A375 (cell line): Measurements from ENCODE around the gene BNIP3. TPM values are rescaled to one million over a fixed set of nuclear protein-coding genes. Genes with fewer than 3 reads are reported as not detected.

Experiments used
- total RNA-seq: library from RNA; depleted of rRNA; stranded (reverse); fragments of >200 nt; shearing (Covaris generic); gene quantifications from 2 replicates; pipeline ENCODE4 v1.2.3, GENCODE V29; 2014; rRNA removed

The BNIP3 gene
- total RNA-seq = 120 and 153 TPM in 2 replicates

GRCh38 chr10:131981429-131982184, at the start of gene BNIP3:
Gene BNIP3 (minus strand): TSS chr10:131981923. CDS start chr10:131981806, 117 bp downstream.

Other genes with a start within 250 kb of the BNIP3 start
- 22.9 and 24.4 TPM in 2 replicates for gene PPP2R2D, start 80.9 kb downstream of the BNIP3 start, total RNA-seq
- 0.03 and 0.04 TPM in 2 replicates for gene JAKMIP3, start 84.0 kb upstream of the BNIP3 start, total RNA-seq
- not detected in 2 replicates for gene DPYSL4, start 205.0 kb upstream of the BNIP3 start, total RNA-seq